ENCODE data around the gene SPACA9.

GRCh38 chr9:132894346-132894745 is 15.6 kb downstream of the SPACA9 start:
- TF ChIP-seq CTCF (IDR thresholded peaks at IDR 0.05; ENCODE audit: borderline replicate concordance, extremely low read depth, low read length, poor library complexity, severe bottlenecking) (no peak), EZH2 (IDR thresholded peaks at IDR 0.05; ENCODE audit: borderline replicate concordance, low read depth, low read length, severe bottlenecking) (no peak)

Data from DND-41 (cell line).